Activated naive CD8-positive, alpha-beta T cell treated with anti-CD3 and anti-CD28 coated beads, Interleukin-2, amount 50 U/mL, for 16 hours (primary cell): ENCODE data around the gene ZFYVE27.

Experiments
- DNase-seq: peaks from one replicate; pipeline ENCODE4 v3.0.0-alpha.2; 2020; ENCODE audit warnings: low read depth, low spot score

The ZFYVE27 gene

GRCh38 chr10:97714401-97715258, 22.3 kb upstream of the ZFYVE27 start:
- no peak for DNase-seq

GRCh38 chr10:97715259-97715874, 21.6 kb upstream of the ZFYVE27 start:
- DNase-seq, result no peak

- no peak for DNase-seq
Observed at GRCh38 chr10:97717627-97718026, 19.3 kb upstream of the ZFYVE27 start.

- no peak for DNase-seq
Observed at GRCh38 chr10:97718178-97718577, 18.8 kb upstream of the ZFYVE27 start.

GRCh38 chr10:97718659-97719142, 18.2 kb upstream of the ZFYVE27 start:
- DNase-seq, result no peak

GRCh38 chr10:97719602-97720001, 17.3 kb upstream of the ZFYVE27 start:
- no peak for DNase-seq

- no peak for DNase-seq
Observed at GRCh38 chr10:97721871-97722780, 14.8 kb upstream of the ZFYVE27 start.

- no peak for DNase-seq
Observed at GRCh38 chr10:97723001-97723400, 13.9 kb upstream of the ZFYVE27 start.

- DNase-seq, result no peak
Observed at GRCh38 chr10:97724341-97724941, 12.5 kb upstream of the ZFYVE27 start.

GRCh38 chr10:97726636-97727178, 10.2 kb upstream of the ZFYVE27 start:
- DNase-seq, result no peak

- no peak for DNase-seq
Observed at GRCh38 chr10:97729014-97729413, 7.9 kb upstream of the ZFYVE27 start.

- DNase-seq, result no peak
Observed at GRCh38 chr10:97731346-97732051, 5.4 kb upstream of the ZFYVE27 start.

GRCh38 chr10:97732052-97732359, 4.9 kb upstream of the ZFYVE27 start:
- no peak for DNase-seq

GRCh38 chr10:97733256-97733655, 3.7 kb upstream of the ZFYVE27 start:
- no peak for DNase-seq

GRCh38 chr10:97734021-97734420, 2.9 kb upstream of the ZFYVE27 start:
- no peak for DNase-seq

- DNase-seq, result no peak
Observed at GRCh38 chr10:97736403-97736901, 476 bp upstream of the ZFYVE27 start.

- DNase-seq, result no peak
Observed at GRCh38 chr10:97737770-97738265, 890 bp downstream of the ZFYVE27 start.

- no peak for DNase-seq
Observed at GRCh38 chr10:97738616-97739015, 1.7 kb downstream of the ZFYVE27 start.

GRCh38 chr10:97740613-97741012, 3.7 kb downstream of the ZFYVE27 start:
- DNase-seq, result no peak

GRCh38 chr10:97743169-97743943, 6.4 kb downstream of the ZFYVE27 start:
- DNase-seq, result no peak
